ENCODE data around the gene VPS37B.

DNA sequence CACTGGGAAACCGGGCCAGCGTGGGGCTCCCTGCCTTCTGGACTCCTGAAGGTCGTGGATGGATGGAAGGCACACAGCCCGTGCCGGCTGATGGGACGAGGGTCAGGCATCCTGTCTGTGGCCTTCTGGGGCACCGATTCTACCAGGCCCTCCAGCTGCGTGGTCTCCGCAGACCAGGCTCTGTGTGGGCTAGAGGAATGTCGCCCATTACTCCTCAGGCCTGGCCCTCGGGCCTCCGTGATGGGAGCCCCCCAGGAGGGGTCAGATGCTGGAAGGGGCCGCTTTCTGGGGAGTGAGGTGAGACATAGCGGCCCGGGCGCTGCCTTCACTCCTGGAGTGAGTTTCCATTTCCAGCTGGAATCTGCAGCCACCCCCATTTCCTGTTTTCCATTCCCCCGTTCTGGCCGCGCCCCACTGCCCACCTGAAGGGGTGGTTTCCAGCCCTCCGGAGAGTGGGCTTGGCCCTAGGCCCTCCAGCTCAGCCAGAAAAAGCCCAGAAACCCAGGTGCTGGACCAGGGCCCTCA lies 33.8 kb downstream of the VPS37B start:
- TF ChIP-seq, protein P1, sequence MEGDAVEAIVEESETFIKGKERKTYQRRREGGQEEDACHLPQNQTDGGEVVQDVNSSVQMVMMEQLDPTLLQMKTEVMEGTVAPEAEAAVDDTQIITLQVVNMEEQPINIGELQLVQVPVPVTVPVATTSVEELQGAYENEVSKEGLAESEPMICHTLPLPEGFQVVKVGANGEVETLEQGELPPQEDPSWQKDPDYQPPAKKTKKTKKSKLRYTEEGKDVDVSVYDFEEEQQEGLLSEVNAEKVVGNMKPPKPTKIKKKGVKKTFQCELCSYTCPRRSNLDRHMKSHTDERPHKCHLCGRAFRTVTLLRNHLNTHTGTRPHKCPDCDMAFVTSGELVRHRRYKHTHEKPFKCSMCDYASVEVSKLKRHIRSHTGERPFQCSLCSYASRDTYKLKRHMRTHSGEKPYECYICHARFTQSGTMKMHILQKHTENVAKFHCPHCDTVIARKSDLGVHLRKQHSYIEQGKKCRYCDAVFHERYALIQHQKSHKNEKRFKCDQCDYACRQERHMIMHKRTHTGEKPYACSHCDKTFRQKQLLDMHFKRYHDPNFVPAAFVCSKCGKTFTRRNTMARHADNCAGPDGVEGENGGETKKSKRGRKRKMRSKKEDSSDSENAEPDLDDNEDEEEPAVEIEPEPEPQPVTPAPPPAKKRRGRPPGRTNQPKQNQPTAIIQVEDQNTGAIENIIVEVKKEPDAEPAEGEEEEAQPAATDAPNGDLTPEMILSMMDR (IDR thresholded peaks at IDR 0.05; ENCODE audit: low read depth, low read length) = no peak
- no peak for TF ChIP-seq EZH2phosphoT487 (IDR thresholded peaks at IDR 0.05; ENCODE audit: low read depth)
